Measurements from ENCODE around the gene RNF213.
"Not testable (repeated sequence)": the region's sequence is repeated elsewhere in the genome, so short reads cannot be mapped to it uniquely, and the experiment has no call there.

Gene RNF213

GRCh38 chr17:80397686-80398085 lies 137.0 kb downstream of the RNF213 start:
- peak; percentile 39 for DNase-seq

GRCh38 chr17:80401086-80401485 lies 140.4 kb downstream of the RNF213 start:
- not testable (repeated sequence) for DNase-seq

- DNase-seq: not testable (repeated sequence)
Measured at GRCh38 chr17:80402102-80402501, 141.4 kb downstream of the RNF213 start.

GRCh38 chr17:80402959-80403358 lies 142.3 kb downstream of the RNF213 start:
- DNase-seq: no peak

- DNase-seq: no peak
Measured at GRCh38 chr17:80406146-80406545, 145.5 kb downstream of the RNF213 start.

GRCh38 chr17:80407917-80408316 lies 147.3 kb downstream of the RNF213 start:
- not testable (repeated sequence) for DNase-seq

- DNase-seq: no peak
Measured at GRCh38 chr17:80408872-80409271, 148.2 kb downstream of the RNF213 start.

GRCh38 chr17:80409626-80410025 lies 149.0 kb downstream of the RNF213 start:
- no peak for DNase-seq

GRCh38 chr17:80410441-80411087 lies 149.9 kb downstream of the RNF213 start:
- DNase-seq: not testable (repeated sequence)

GRCh38 chr17:80413771-80414507 lies 153.3 kb downstream of the RNF213 start:
- no peak for DNase-seq

GRCh38 chr17:80414508-80414802 lies 153.8 kb downstream of the RNF213 start:
- DNase-seq: no peak

- DNase-seq: peak; percentile 93
Measured at GRCh38 chr17:80414803-80415625, 154.4 kb downstream of the RNF213 start, which contains the start of gene ENDOV. ENDOV (plus strand) TSS chr17:80415167; CDS start chr17:80415195, 28 bp downstream.

GRCh38 chr17:80415626-80416137 lies 155.0 kb downstream of the RNF213 start:
- no peak for DNase-seq

- DNase-seq: no peak
Measured at GRCh38 chr17:80416260-80416939, 155.7 kb downstream of the RNF213 start.

GRCh38 chr17:80416940-80417293 lies 156.3 kb downstream of the RNF213 start:
- no peak for DNase-seq

- no peak for DNase-seq
Measured at GRCh38 chr17:80418589-80418988, 157.9 kb downstream of the RNF213 start.

GRCh38 chr17:80419255-80419654 lies 158.6 kb downstream of the RNF213 start:
- no peak for DNase-seq

GRCh38 chr17:80421381-80422090 lies 160.9 kb downstream of the RNF213 start:
- DNase-seq: no peak

- DNase-seq: no peak
Measured at GRCh38 chr17:80422276-80422675, 161.6 kb downstream of the RNF213 start.

GRCh38 chr17:80422981-80423380 lies 162.3 kb downstream of the RNF213 start:
- DNase-seq: no peak

- DNase-seq: no peak
Measured at GRCh38 chr17:80423536-80424225, 163.0 kb downstream of the RNF213 start.

- peak; percentile 11 for DNase-seq
Measured at GRCh38 chr17:80424261-80424660, 163.6 kb downstream of the RNF213 start.

Data from activated CD4-positive, alpha-beta T cell treated with anti-CD3 and anti-CD28 coated beads, Interleukin-2, Interleukin-6, amounts not matched to agents 100 ng/mL and 50 ng/mL, durations not matched to agents 16 hours and 8 hours (primary cell).